HEK293T (cell line): ENCODE data around the gene METTL25B.

Source experiments
- ARNT ChIP-seq: fragments of 450-650 bp; IDR thresholded peaks from 2 replicates; pipeline ENCODE4 v1.6.1; 2017; ENCODE audit warnings: mild to moderate bottlenecking
- BHLHE40 ChIP-seq: fragments of 450-650 bp; IDR thresholded peaks from 2 replicates; pipeline ENCODE4 v1.6.1; 2016; ENCODE audit warnings: mild to moderate bottlenecking, moderate library complexity, borderline replicate concordance
- CTBP1 ChIP-seq: fragments of 450-650 bp; IDR thresholded peaks from 2 replicates; pipeline ENCODE4 v1.6.1; 2016; ENCODE audit warnings: borderline replicate concordance
- ELF4 ChIP-seq: fragments of 450-650 bp; IDR thresholded peaks from 2 replicates; pipeline ENCODE4 v1.6.1; 2017; ENCODE audit warnings: antibody characterized with exemption
- FOXA1 ChIP-seq: fragments of 450-650 bp; IDR thresholded peaks from 2 replicates; pipeline ENCODE4 v1.6.1; 2016; ENCODE audit warnings: mild to moderate bottlenecking
- FOXK2 ChIP-seq: fragments of 450-650 bp; IDR thresholded peaks from 2 replicates; pipeline ENCODE4 v1.6.1; 2016; ENCODE audit warnings: mild to moderate bottlenecking
- FOXM1 ChIP-seq: fragments of 450-650 bp; IDR thresholded peaks from 2 replicates; pipeline ENCODE4 v1.6.1; 2017; ENCODE audit warnings: mild to moderate bottlenecking, borderline replicate concordance
- HDGF ChIP-seq: fragments of 450-650 bp; IDR thresholded peaks from 2 replicates; pipeline ENCODE4 v1.6.1; 2017; ENCODE audit warnings: antibody characterized with exemption, borderline replicate concordance
- LEF1 ChIP-seq: fragments of 450-650 bp; IDR thresholded peaks from 2 replicates; pipeline ENCODE4 v1.6.1; 2017; ENCODE audit warnings: mild to moderate bottlenecking, borderline replicate concordance
- NFRKB ChIP-seq: fragments of 450-650 bp; IDR thresholded peaks from 2 replicates; pipeline ENCODE4 v1.6.1; 2016; ENCODE audit warnings: mild to moderate bottlenecking, moderate library complexity
- PKNOX1 ChIP-seq: fragments of 450-650 bp; IDR thresholded peaks from 2 replicates; pipeline ENCODE4 v1.6.1; 2016
- SP1 ChIP-seq: fragments of 450-650 bp; IDR thresholded peaks from 2 replicates; pipeline ENCODE4 v1.6.1; 2017
- SUZ12 ChIP-seq: fragments of 450-650 bp; IDR thresholded peaks from 2 replicates; pipeline ENCODE4 v1.6.1; 2016; ENCODE audit warnings: mild to moderate bottlenecking
- ZNF384 ChIP-seq: fragments of 450-650 bp; IDR thresholded peaks from 2 replicates; pipeline ENCODE4 v1.6.1; 2016

- TF ChIP-seq SP1 (no peak), FOXM1 (no peak), NFRKB (no peak), HDGF (no peak), SUZ12 (no peak), PKNOX1 (no peak), BHLHE40 (no peak), LEF1 (no peak), FOXA1 (no peak), FOXK2 (no peak), ZNF384 (no peak), ELF4 (no peak), ARNT (no peak), CTBP1 (no peak)
Observed at GRCh38 chr1:156690675-156691036, 37.6 kb upstream of the METTL25B start.
